Cardiac fibroblast (primary cell): ENCODE data around the gene ATP6V1G1.

Source experiments
- DNase-seq, 2 donors: peaks; one replicate each; pipeline versions ENCODE4 v3.0.0 to v3.0.0-alpha.2; 2010; ENCODE audit warnings: low read depth in 2 of 2
- H3K4me3 ChIP-seq, 2 donors: replicated peaks in 1 of 2; 1 replicate in 1 of 2; 2 replicates in 1 of 2; pipeline ENCODE4 v1.5.1; 2011; ENCODE audit warnings: low read depth in 2 of 2, low read length in 2 of 2, mild to moderate bottlenecking in 2 of 2, moderate library complexity in 1 of 2
- CTCF ChIP-seq: IDR thresholded peaks from one replicate; pipeline ENCODE4 v1.5.1; 2011; ENCODE audit warnings: low read depth, mild to moderate bottlenecking, low read length, inconsistent platforms

The ATP6V1G1 gene

GRCh38 chr9:114587345-114588202 lies at the start of gene ATP6V1G1:
Gene ATP6V1G1 (plus strand): TSS chr9:114587769. CDS start chr9:114587839, 70 bp downstream.
- peak; percentile 99 for DNase-seq
- TF ChIP-seq CTCF = peak; percentile 17
- H3K4me3 ChIP-seq = peak within 1 kb of the TSS; percentile 97

- TF ChIP-seq CTCF = no peak
- H3K4me3 ChIP-seq = no peak overlapping the region
Observed at GRCh38 chr9:114538241-114538640, 49.3 kb upstream of the ATP6V1G1 start.

GRCh38 chr9:114539701-114540380 lies 47.7 kb upstream of the ATP6V1G1 start:
- no peak for DNase-seq
- no peak overlapping the region for H3K4me3 ChIP-seq
- TF ChIP-seq CTCF = no peak

More at GRCh38 chr9:114538241-114538640, 49.3 kb upstream of the ATP6V1G1 start:
- no peak for DNase-seq

GRCh38 chr9:114545055-114545454 lies 42.5 kb upstream of the ATP6V1G1 start:
- DNase-seq = no peak
- TF ChIP-seq CTCF = no peak
- no peak overlapping the region for H3K4me3 ChIP-seq

GRCh38 chr9:114546851-114547250 lies 40.7 kb upstream of the ATP6V1G1 start:
- peak in 1 of 2 donors; percentile 11 for DNase-seq
- H3K4me3 ChIP-seq = no peak overlapping the region
- no peak for TF ChIP-seq CTCF

GRCh38 chr9:114549697-114550330 lies 37.8 kb upstream of the ATP6V1G1 start:
- no peak overlapping the region for H3K4me3 ChIP-seq
- TF ChIP-seq CTCF = no peak
- DNase-seq = peak; percentile 14 to 36
